Ascending aorta (tissue), 2 donors: ENCODE data around the gene BCDIN3D. TPM values are rescaled to one million over a fixed set of nuclear protein-coding genes. Genes with fewer than 3 reads are reported as not detected.
A peak's percentile ranks its signal among the peaks of the same experiment; 100 is the strongest.
"Not testable (repeated sequence)": the region's sequence is repeated elsewhere in the genome, so short reads cannot be mapped to it uniquely, and the experiment has no call there.

ENCODE experiments used
- DNase-seq, 2 donors: peaks; one replicate each; pipeline ENCODE4 v3.0.0-alpha.2; 2019; ENCODE audit warnings: low spot score in 2 of 2
- H3K27ac ChIP-seq, 2 donors: fragments of 200-600 bp; sonication (generic); one replicate each; pipeline ENCODE4 v1.5.1; 2016 to 2017; ENCODE audit warnings: mild to moderate bottlenecking in 1 of 2
- H3K27me3 ChIP-seq: fragments of 200-600 bp; sonication (generic); one replicate; pipeline ENCODE4 v1.5.1; 2017
- H3K36me3 ChIP-seq, 2 donors: fragments of 200-600 bp; sonication (generic); one replicate each; pipeline ENCODE4 v1.5.1; 2016
- H3K4me1 ChIP-seq, 2 donors: fragments of 200-600 bp; sonication (generic); one replicate each; pipeline ENCODE4 v1.5.1; 2016 to 2017; ENCODE audit warnings: mild to moderate bottlenecking in 1 of 2
- H3K4me3 ChIP-seq, 2 donors: fragments of 200-600 bp; sonication (generic); one replicate each; pipeline ENCODE4 v1.5.1; 2016 to 2017; ENCODE audit warnings: mild to moderate bottlenecking in 1 of 2
- H3K9me3 ChIP-seq, 2 donors: fragments of 200-600 bp; sonication (generic); one replicate each; pipeline ENCODE4 v1.5.1; 2016
- CTCF ChIP-seq, 3 experiments: fragments of 200-600 bp in 2 of 3; fragments of 450-650 bp in 1 of 3; sonication (generic) in 2 of 3; IDR thresholded peaks; one replicate each; pipeline ENCODE4 v1.5.1; 2016 to 2019; ENCODE audit warnings: antibody characterized with exemption in 3 of 3, mild to moderate bottlenecking in 1 of 3, moderate library complexity in 1 of 3
- intact Hi-C: fragments of 100-400 bp; cut with DNase I; formaldehyde crosslinking; loops from one replicate; pipeline ENCODE4 v1.15.1; 2023
- total RNA-seq: library from RNA; depleted of rRNA; stranded (reverse); fragments of >200 nt; gene quantifications from one replicate; pipeline ENCODE4 v1.1.0, GENCODE V29; 2016

The BCDIN3D gene
- total RNA-seq, 1 donor from 2014 or later = 2.6 TPM

DNA sequence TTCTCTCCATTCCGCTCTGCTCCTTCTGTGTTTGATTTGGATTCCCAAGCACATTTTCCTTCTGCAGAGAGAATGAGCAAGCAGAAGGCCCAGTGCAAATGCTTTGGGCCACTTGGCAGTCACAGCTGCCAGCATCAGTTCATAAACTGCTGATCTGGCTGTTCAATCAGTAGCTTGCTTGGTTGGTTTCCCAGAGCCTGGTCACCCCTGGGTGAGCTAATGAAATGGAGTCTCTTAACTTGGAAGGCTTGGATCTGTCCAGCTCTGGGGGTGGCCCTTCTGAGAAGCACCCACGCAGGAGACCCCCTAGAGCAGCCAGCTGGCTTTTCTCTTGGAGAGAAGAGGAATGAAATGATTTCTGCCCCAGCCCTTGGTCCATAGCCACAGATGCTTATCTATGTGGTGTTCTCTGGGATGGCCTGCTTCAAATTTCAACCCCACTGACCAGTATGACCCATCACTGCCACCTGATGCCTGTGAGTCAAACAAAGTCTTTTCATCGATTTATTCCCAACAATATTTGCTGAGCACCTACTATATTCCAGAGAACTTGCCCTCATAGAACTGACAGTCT is 30.5 kb upstream of the BCDIN3D start:
- DNase-seq = peak in 1 of 2 donors; percentile 64
- intact Hi-C loops = no loop called here
- Histone ChIP-seq H3K27me3 (no peaks in the 10 kb centered on the region), H3K27ac (no peak overlapping the region), H3K9me3 (no peaks in the 10 kb centered on the region), H3K36me3 (no peaks in the 10 kb centered on the region), H3K4me3 (no peak overlapping the region), H3K4me1 (peaks cover 0 to 9% of the 10 kb centered on the region in 2 donors)
- TF ChIP-seq CTCF (IDR thresholded peaks at IDR 0.05) = no peak

DNA sequence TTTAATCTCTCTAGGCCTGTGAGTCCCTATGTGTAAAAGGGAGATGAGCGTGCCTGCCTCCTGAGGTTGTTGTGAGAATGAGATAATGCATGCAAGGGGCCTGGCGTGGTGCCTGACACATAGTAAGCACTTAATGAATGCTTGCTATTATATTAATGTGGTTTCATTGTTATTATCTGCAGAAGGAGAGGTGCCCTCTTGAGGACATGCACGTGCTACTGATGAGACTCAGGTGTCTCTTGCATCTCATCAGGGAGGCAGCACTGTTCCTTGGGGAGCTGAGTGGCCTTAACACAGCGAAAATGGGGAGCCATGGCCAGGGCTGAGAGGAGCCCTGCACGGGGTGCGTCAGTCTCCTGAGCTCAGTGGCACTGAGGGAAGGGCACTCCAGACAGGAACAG is 29.9 kb upstream of the BCDIN3D start:
- Histone ChIP-seq H3K4me1 (peaks cover 0 to 9% of the 10 kb centered on the region in 2 donors), H3K36me3 (no peaks in the 10 kb centered on the region), H3K4me3 (no peak overlapping the region), H3K27me3 (no peaks in the 10 kb centered on the region), H3K9me3 (no peaks in the 10 kb centered on the region), H3K27ac (no peak overlapping the region)
- no peak for TF ChIP-seq CTCF (IDR thresholded peaks at IDR 0.05)
- DNase-seq = peak in 1 of 2 donors; percentile 44
- intact Hi-C loops = no loop called here

- DNase-seq = peak in 1 of 2 donors; percentile 47
- Histone ChIP-seq H3K27me3 (no peaks in the 10 kb centered on the region), H3K36me3 (no peaks in the 10 kb centered on the region), H3K27ac (no peak overlapping the region), H3K4me1 (peaks cover 0 to 9% of the 10 kb centered on the region in 2 donors), H3K9me3 (no peaks in the 10 kb centered on the region), H3K4me3 (no peak overlapping the region)
- no peak for TF ChIP-seq CTCF (IDR thresholded peaks at IDR 0.05)
- intact Hi-C loops = no loop called here
Observed at GRCh38 chr12:49872381-49872780, 29.5 kb upstream of the BCDIN3D start.

DNA sequence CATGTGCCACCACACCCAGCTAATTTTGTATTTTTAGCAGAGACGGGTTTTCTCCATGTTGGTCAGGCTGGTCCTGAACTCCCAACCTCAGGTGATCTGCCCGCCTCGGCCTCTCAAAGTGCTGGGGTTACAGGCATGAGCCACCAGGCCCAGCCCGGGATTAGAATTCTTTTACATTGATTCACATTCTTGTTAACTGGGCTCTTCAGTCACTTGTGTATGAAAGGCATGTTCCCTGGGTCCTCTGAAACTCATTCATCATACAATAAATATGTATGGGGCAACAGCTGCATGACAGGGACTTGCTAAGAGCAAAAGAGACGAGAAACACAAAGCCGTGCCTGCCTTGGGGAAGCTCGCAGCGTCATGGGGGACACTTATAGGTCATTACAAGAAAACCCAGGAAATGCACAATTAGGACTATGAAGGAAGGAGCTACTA is 28.9 kb upstream of the BCDIN3D start:
- intact Hi-C loops = not testable (repeated sequence)
- DNase-seq = peak in 1 of 2 donors; percentile 37

GRCh38 chr12:49871263-49871561 is 28.3 kb upstream of the BCDIN3D start:
- no peak for TF ChIP-seq CTCF (IDR thresholded peaks at IDR 0.05)
- DNase-seq = peak in 1 of 2 donors; percentile 34

More for the DNA sequence above, 28.9 kb upstream of the BCDIN3D start:
- H3K27me3 ChIP-seq, H3K4me1 ChIP-seq, H3K27ac ChIP-seq, H3K9me3 ChIP-seq, H3K36me3 ChIP-seq, H3K4me3 ChIP-seq: not testable (repeated sequence)

GRCh38 chr12:49870501-49871262 is 27.8 kb upstream of the BCDIN3D start:
- H3K27me3 ChIP-seq = no peaks in the 10 kb centered on the region
- peak in 1 of 2 donors; percentile 47 for DNase-seq
- no peak overlapping the region for H3K27ac ChIP-seq
- intact Hi-C loops = no loop called here
- no peak for TF ChIP-seq CTCF (IDR thresholded peaks at IDR 0.05)
- no peaks in the 10 kb centered on the region for H3K9me3 ChIP-seq
- peaks cover 0 to 9% of the 10 kb centered on the region in 2 donors for H3K4me1 ChIP-seq
- no peak overlapping the region for H3K4me3 ChIP-seq
- no peaks in the 10 kb centered on the region for H3K36me3 ChIP-seq

More at GRCh38 chr12:49871263-49871561, 28.3 kb upstream of the BCDIN3D start:
- Histone ChIP-seq H3K4me3 (no peak overlapping the region), H3K36me3 (no peaks in the 10 kb centered on the region), H3K4me1 (peaks cover 0 to 9% of the 10 kb centered on the region in 2 donors), H3K27me3 (no peaks in the 10 kb centered on the region), H3K9me3 (no peaks in the 10 kb centered on the region), H3K27ac (no peak overlapping the region)
- intact Hi-C loops = no loop called here
